Activated CD8-positive, alpha-beta T cell treated with anti-CD3 and anti-CD28 coated beads, Interleukin-2, amount 10 ng/mL, durations not matched to agents 7 days and 5 days (primary cell): Measurements from ENCODE around the gene GPSM1. TPM values are rescaled to one million over a fixed set of nuclear protein-coding genes. Genes with fewer than 3 reads are reported as not detected.

Source experiments
- ATAC-seq: fragments of 150-1000 bp; cut with Tn5 transposase; one replicate; pipeline ENCODE4 v1.10.0; 2021; ENCODE audit warnings: moderate library complexity
- CTCF ChIA-PET: fragments of 350-600 bp; sonication (Branson Sonifier 250); formaldehyde crosslinking; loops from one replicate; lab custom pipeline; 2021; ENCODE audit warnings: antibody characterized with exemption; lab: Charles Lee
- POLR2A ChIA-PET: fragments of 350-600 bp; sonication (Branson Sonifier 250); formaldehyde crosslinking; loops from one replicate; lab custom pipeline; 2021; ENCODE audit warnings: antibody characterized with exemption; lab: Charles Lee
- DNase-seq: peaks from one replicate; pipeline ENCODE4 v3.0.0-alpha.2; 2020
- H3K27ac Mint-ChIP-seq: one replicate; pipeline ENCODE4 v1.8.0; 2021; ENCODE audit warnings: mild to moderate bottlenecking, mixed read lengths
- H3K27me3 Mint-ChIP-seq: one replicate; pipeline ENCODE4 v1.8.0; 2021; ENCODE audit warnings: low read depth, mixed read lengths
- H3K36me3 Mint-ChIP-seq: one replicate; pipeline ENCODE4 v1.8.0; 2021; ENCODE audit warnings: low read depth, mixed read lengths
- H3K4me1 Mint-ChIP-seq: one replicate; pipeline ENCODE4 v1.8.0; 2021; ENCODE audit warnings: low read depth, mixed read lengths
- H3K4me3 Mint-ChIP-seq: one replicate; pipeline ENCODE4 v1.8.0; 2021; ENCODE audit warnings: mild to moderate bottlenecking, mixed read lengths
- H3K9me3 Mint-ChIP-seq: one replicate; pipeline ENCODE4 v1.8.0; 2022; ENCODE audit warnings: mixed read lengths; ENCODE audit not compliant: insufficient read depth
- total RNA-seq, 2 experiments: library from RNA; stranded (reverse); gene quantifications; one replicate each; pipeline ENCODE4 v1.2.3, GENCODE V29; 2021

The GPSM1 gene
- total RNA-seq, 2 experiments from 2014 or later = 1.8 to 2.3 TPM

GRCh38 chr9:136375096-136375495 is 47.8 kb downstream of the GPSM1 start:
- POLR2A ChIA-PET = no interaction called here
- Mint-ChIP-seq H3K4me1 (peaks cover 3% of the 10 kb centered on the region), H3K36me3 (no peaks in the 10 kb centered on the region), H3K4me3 (no peak overlapping the region), H3K27ac (no peak overlapping the region), H3K27me3 (no peaks in the 10 kb centered on the region), H3K9me3 (no peaks in the 10 kb centered on the region)
- ATAC-seq (no peak), DNase-seq (no peak)
- CTCF ChIA-PET = no interaction called here

- ATAC-seq = no peak
- no peak for DNase-seq
- no peaks in the 10 kb centered on the region for H3K36me3 Mint-ChIP-seq
- POLR2A ChIA-PET = interaction anchor here (1.6 kb wide), 1 partner anchor 10 kb away, joined by 4 read pairs; no protein-coding TSS in a partner anchor
- CTCF ChIA-PET = interaction anchor here (1.1 to 1.7 kb wide), 2 partner anchors 13 to 15 kb away, joined by 3 to 5 read pairs; partner anchors contain the start of gene DNLZ
- H3K27me3 Mint-ChIP-seq = no peaks in the 10 kb centered on the region
- H3K4me3 Mint-ChIP-seq = no peak overlapping the region
- no peak overlapping the region for H3K27ac Mint-ChIP-seq
- no peaks in the 10 kb centered on the region for H3K9me3 Mint-ChIP-seq
- H3K4me1 Mint-ChIP-seq = peaks cover 3% of the 10 kb centered on the region
These were observed 49.1 kb downstream of the GPSM1 start for GRCh38 chr9:136376457-136376856.

- ATAC-seq (no peak), DNase-seq (no peak)
- Mint-ChIP-seq H3K27me3 (no peaks in the 10 kb centered on the region), H3K27ac (no peak overlapping the region), H3K4me1 (peaks cover 3% of the 10 kb centered on the region), H3K9me3 (no peaks in the 10 kb centered on the region), H3K4me3 (no peak overlapping the region), H3K36me3 (peaks cover 1% of the 10 kb centered on the region)
- ChIA-PET CTCF (interaction anchor here (1.1 to 1.7 kb wide), 2 partner anchors 14 kb away, joined by 3 to 5 read pairs; partner anchors contain the start of gene DNLZ), POLR2A (interaction anchor here (1.6 kb wide), 1 partner anchor 11 kb away, joined by 4 read pairs; no protein-coding TSS in a partner anchor)
These were observed 50.2 kb downstream of the GPSM1 start for GRCh38 chr9:136377341-136378169.

- H3K36me3 Mint-ChIP-seq = peaks cover 5% of the 10 kb centered on the region
- H3K27ac Mint-ChIP-seq = no peak overlapping the region
- ATAC-seq (no peak), DNase-seq (no peak)
- no peaks in the 10 kb centered on the region for H3K9me3 Mint-ChIP-seq
- ChIA-PET CTCF (interaction anchor here (1.7 kb wide), 1 partner anchor 15 kb away, joined by 5 read pairs; the partner anchor contains the start of gene DNLZ), POLR2A (no interaction called here)
- H3K27me3 Mint-ChIP-seq = no peaks in the 10 kb centered on the region
- no peak overlapping the region for H3K4me3 Mint-ChIP-seq
- H3K4me1 Mint-ChIP-seq = no peaks in the 10 kb centered on the region
These were observed 51.0 kb downstream of the GPSM1 start for GRCh38 chr9:136378170-136379002.

- H3K27me3 Mint-ChIP-seq = no peaks in the 10 kb centered on the region
- no peaks in the 10 kb centered on the region for H3K9me3 Mint-ChIP-seq
- no peak for ATAC-seq
- ChIA-PET CTCF (no interaction called here), POLR2A (no interaction called here)
- H3K4me1 Mint-ChIP-seq = peaks cover 2% of the 10 kb centered on the region
- H3K4me3 Mint-ChIP-seq = no peak overlapping the region
- H3K27ac Mint-ChIP-seq = no peak overlapping the region
- peaks cover 7% of the 10 kb centered on the region for H3K36me3 Mint-ChIP-seq
- DNase-seq = no peak
These were observed 51.6 kb downstream of the GPSM1 start for GRCh38 chr9:136379003-136379287.

GRCh38 chr9:136379401-136379800 is 52.1 kb downstream of the GPSM1 start:
- Mint-ChIP-seq H3K27me3 (no peaks in the 10 kb centered on the region), H3K9me3 (no peaks in the 10 kb centered on the region), H3K4me1 (peaks cover 7% of the 10 kb centered on the region), H3K36me3 (peaks cover 12% of the 10 kb centered on the region), H3K4me3 (no peak overlapping the region), H3K27ac (no peak overlapping the region)
- ATAC-seq (no peak), DNase-seq (no peak)
- ChIA-PET POLR2A (no interaction called here), CTCF (no interaction called here)

- Mint-ChIP-seq H3K27ac (no peak overlapping the region), H3K4me3 (no peak overlapping the region), H3K9me3 (no peaks in the 10 kb centered on the region), H3K36me3 (peaks cover 17% of the 10 kb centered on the region), H3K27me3 (no peaks in the 10 kb centered on the region), H3K4me1 (peaks cover 11% of the 10 kb centered on the region)
- ChIA-PET POLR2A (no interaction called here), CTCF (no interaction called here)
- no peak for DNase-seq
- no peak for ATAC-seq
These were observed 52.6 kb downstream of the GPSM1 start for GRCh38 chr9:136379891-136380290.

GRCh38 chr9:136380381-136380780 is 53.0 kb downstream of the GPSM1 start:
- POLR2A ChIA-PET = no interaction called here

GRCh38 chr9:136381311-136381710 is 54.0 kb downstream of the GPSM1 start:
- CTCF ChIA-PET = no interaction called here
- no peaks in the 10 kb centered on the region for H3K9me3 Mint-ChIP-seq

More at GRCh38 chr9:136380381-136380780, 53.0 kb downstream of the GPSM1 start:
- Mint-ChIP-seq H3K27me3 (no peaks in the 10 kb centered on the region), H3K36me3 (peaks cover 22% of the 10 kb centered on the region), H3K9me3 (no peaks in the 10 kb centered on the region), H3K4me3 (no peak overlapping the region), H3K27ac (no peak overlapping the region), H3K4me1 (peaks cover 16% of the 10 kb centered on the region)
- ATAC-seq (no peak), DNase-seq (no peak)
- CTCF ChIA-PET = no interaction called here

GRCh38 chr9:136381966-136382513 is 54.7 kb downstream of the GPSM1 start:
- H3K36me3 Mint-ChIP-seq = peaks cover 33% of the 10 kb centered on the region
- no peak overlapping the region for H3K27ac Mint-ChIP-seq
- DNase-seq = no peak
- ChIA-PET CTCF (no interaction called here), POLR2A (no interaction called here)
- H3K27me3 Mint-ChIP-seq = no peaks in the 10 kb centered on the region
- H3K4me1 Mint-ChIP-seq = peaks cover 24% of the 10 kb centered on the region
- H3K9me3 Mint-ChIP-seq = no peaks in the 10 kb centered on the region
- ATAC-seq = no peak
- H3K4me3 Mint-ChIP-seq = no peak overlapping the region

More at GRCh38 chr9:136381311-136381710, 54.0 kb downstream of the GPSM1 start:
- H3K27me3 Mint-ChIP-seq = no peaks in the 10 kb centered on the region
- no peak overlapping the region for H3K27ac Mint-ChIP-seq
- H3K4me1 Mint-ChIP-seq = peaks cover 24% of the 10 kb centered on the region
- H3K4me3 Mint-ChIP-seq = no peak overlapping the region
- POLR2A ChIA-PET = no interaction called here
- H3K36me3 Mint-ChIP-seq = peaks cover 30% of the 10 kb centered on the region
- ATAC-seq = no peak
- no peak for DNase-seq

GRCh38 chr9:136383436-136383835 is 56.1 kb downstream of the GPSM1 start:
- Mint-ChIP-seq H3K36me3 (peaks cover 42% of the 10 kb centered on the region), H3K9me3 (no peaks in the 10 kb centered on the region), H3K4me3 (no peak overlapping the region), H3K4me1 (peaks cover 24% of the 10 kb centered on the region), H3K27ac (no peak overlapping the region), H3K27me3 (no peaks in the 10 kb centered on the region)
- DNase-seq (no peak), ATAC-seq (no peak)
- ChIA-PET POLR2A (no interaction called here), CTCF (no interaction called here)
